Measurements from ENCODE around the gene GTF3C1. TPM values are rescaled to one million over a fixed set of nuclear protein-coding genes. Genes with fewer than 3 reads are reported as not detected.

Gene GTF3C1
- total and polyA plus RNA-seq, 2 donors (not counting 1 experiment from before 2014, with no cell fraction given): 31.2 to 49.6 TPM

GRCh38 chr16:27452569-27453493 lies 96.9 kb downstream of the GTF3C1 start:
- no peak for TF ChIP-seq EZH2 (IDR thresholded peaks at IDR 0.05; ENCODE audit: borderline replicate concordance, insufficient read depth, low read depth, low read length, poor library complexity, severe bottlenecking)
- TF ChIP-seq, protein P1, sequence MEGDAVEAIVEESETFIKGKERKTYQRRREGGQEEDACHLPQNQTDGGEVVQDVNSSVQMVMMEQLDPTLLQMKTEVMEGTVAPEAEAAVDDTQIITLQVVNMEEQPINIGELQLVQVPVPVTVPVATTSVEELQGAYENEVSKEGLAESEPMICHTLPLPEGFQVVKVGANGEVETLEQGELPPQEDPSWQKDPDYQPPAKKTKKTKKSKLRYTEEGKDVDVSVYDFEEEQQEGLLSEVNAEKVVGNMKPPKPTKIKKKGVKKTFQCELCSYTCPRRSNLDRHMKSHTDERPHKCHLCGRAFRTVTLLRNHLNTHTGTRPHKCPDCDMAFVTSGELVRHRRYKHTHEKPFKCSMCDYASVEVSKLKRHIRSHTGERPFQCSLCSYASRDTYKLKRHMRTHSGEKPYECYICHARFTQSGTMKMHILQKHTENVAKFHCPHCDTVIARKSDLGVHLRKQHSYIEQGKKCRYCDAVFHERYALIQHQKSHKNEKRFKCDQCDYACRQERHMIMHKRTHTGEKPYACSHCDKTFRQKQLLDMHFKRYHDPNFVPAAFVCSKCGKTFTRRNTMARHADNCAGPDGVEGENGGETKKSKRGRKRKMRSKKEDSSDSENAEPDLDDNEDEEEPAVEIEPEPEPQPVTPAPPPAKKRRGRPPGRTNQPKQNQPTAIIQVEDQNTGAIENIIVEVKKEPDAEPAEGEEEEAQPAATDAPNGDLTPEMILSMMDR (IDR thresholded peaks at IDR 0.05): no peak
- Histone ChIP-seq H3K4me1 (ENCODE audit: control insufficient read depth in 2 of 2, insufficient read depth in 2 of 2, low read length in 2 of 2) (peaks cover 46 to 72% of the 10 kb centered on the region in 2 donors), H4K20me1 (ENCODE audit: control insufficient read depth, insufficient read depth, low read length, poor library complexity, severe bottlenecking) (no peaks in the 10 kb centered on the region), H3K27me3 (replicated peaks in 1 of 4; ENCODE audit: control extremely low read depth in 1 of 4, control insufficient read depth in 3 of 4, insufficient read depth in 4 of 4, low read length in 3 of 4) (no peaks in the 10 kb centered on the region), H3K36me3 (replicated peaks in 1 of 2; ENCODE audit: control extremely low read depth in 1 of 2, control insufficient read depth in 1 of 2, extremely low read depth in 1 of 2, insufficient read depth in 2 of 2, low read length in 1 of 2) (peaks cover 2 to 15% of the 10 kb centered on the region in 2 experiments), H3K27ac (ENCODE audit: low read length in 2 of 2) (peak overlapping the region in 1 of 2 donors; percentile 28), H2AFZ (ENCODE audit: insufficient read depth, low read depth, low read length, poor library complexity, severe bottlenecking) (no peak overlapping the region), H3K79me2 (ENCODE audit: control insufficient read depth, insufficient read depth, low read length) (peaks cover 12% of the 10 kb centered on the region), H3K4me3 (ENCODE audit: control extremely low read depth in 1 of 5, extremely low read depth in 1 of 5, insufficient read depth in 1 of 5, low read depth in 2 of 5, low read length in 4 of 5) (no peak overlapping the region), H3K9me3 (ENCODE audit: control extremely low read depth in 1 of 3, control insufficient read depth in 2 of 3, insufficient read depth in 1 of 3, low read length in 2 of 3) (peaks cover 0 to 17% (median 2%) of the 10 kb centered on the region in 3 donors), H3K4me2 (replicated peaks; ENCODE audit: low read depth, low read length, poor library complexity, severe bottlenecking) (no peak overlapping the region), H3K9ac (ENCODE audit: low read length) (no peak overlapping the region)
- ChIA-PET CTCF (interaction anchor here (0.8 to 7.4 kb wide), 12 partner anchors 9 to 343 kb away, joined by 3 to 54 read pairs (median 4); no protein-coding TSS in a partner anchor), POLR2A (interaction anchor here (0.7 kb wide), 1 partner anchor 294 kb away, joined by 3 read pairs; no protein-coding TSS in a partner anchor)
- H3K27ac Mint-ChIP-seq: peak overlapping the region; percentile 22
- no peaks in the 10 kb centered on the region for H3K9me3 Mint-ChIP-seq (ENCODE audit: insufficient read depth)
- peaks cover 77% of the 10 kb centered on the region for H3K4me1 Mint-ChIP-seq
- no peaks in the 10 kb centered on the region for H3K27me3 Mint-ChIP-seq
- peak; percentile 53 for DNase-seq
- no peak overlapping the region for H3K4me3 Mint-ChIP-seq
- intact Hi-C loops (cut with micrococcal nuclease): no loop called here
- no peak for ATAC-seq (ENCODE audit: low read depth)
- 88% methylated on average over 16 of the region's 16 CpGs for WGBS (ENCODE audit: insufficient coverage)
